SU-DHL-6 (cell line): ENCODE measurements around the gene ZNF138.

ENCODE experiments used
- H2AFZ ChIP-seq: fragments of 200-600 bp; sonication (generic); 2 replicates; pipeline ENCODE4 v1.6.1; 2014; ENCODE audit warnings: low read depth, mild to moderate bottlenecking, moderate library complexity, mixed read lengths, antibody characterized with exemption, low read length; ENCODE audit not compliant: severe bottlenecking
- H3F3A ChIP-seq: fragments of 200-600 bp; shearing (Covaris generic); 2 replicates; pipeline ENCODE4 v1.6.0; 2016; ENCODE audit warnings: antibody characterized with exemption, mild to moderate bottlenecking; ENCODE audit not compliant: insufficient read depth
- H3K27ac ChIP-seq: fragments of 200-600 bp; sonication (generic); 2 replicates; pipeline ENCODE4 v1.5.1; 2016; ENCODE audit warnings: low read depth, mild to moderate bottlenecking, low read length, moderate library complexity, mixed read lengths
- H3K27me3 ChIP-seq: fragments of 200-600 bp; sonication (generic), shearing (Covaris generic); 2 replicates; pipeline ENCODE4 v1.6.0; 2014; ENCODE audit warnings: mild to moderate bottlenecking, low read length
- H3K36me3 ChIP-seq: fragments of 200-600 bp; sonication (generic); 2 replicates; pipeline ENCODE4 v1.6.1; 2014; ENCODE audit warnings: mild to moderate bottlenecking, low read length, mixed read lengths
- H3K4me2 ChIP-seq: fragments of 300-600, 200-600 bp; shearing (Covaris generic), sonication (generic); 2 replicates; pipeline ENCODE4 v1.6.0; 2014; ENCODE audit warnings: low read length, low read depth, mild to moderate bottlenecking; ENCODE audit not compliant: poor library complexity, severe bottlenecking
- H3K4me3 ChIP-seq: fragments of 200-600 bp; sonication (generic); 2 replicates; pipeline ENCODE4 v1.5.1; 2014; ENCODE audit warnings: antibody characterized with exemption, low read length, mild to moderate bottlenecking, mixed read lengths; ENCODE audit not compliant: insufficient read depth, poor library complexity, severe bottlenecking
- H3K79me2 ChIP-seq: fragments of 200-600 bp; sonication (generic); 2 replicates; pipeline ENCODE4 v1.6.1; 2014; ENCODE audit warnings: mild to moderate bottlenecking, low read length, moderate library complexity; ENCODE audit not compliant: insufficient read depth
- H3K9ac ChIP-seq: fragments of 200-600 bp; sonication (generic); 2 replicates; pipeline ENCODE4 v1.7.0; 2014; ENCODE audit warnings: mild to moderate bottlenecking, low read length
- H3K9me2 ChIP-seq: fragments of 200-600 bp; sonication (generic); replicated peaks from 2 replicates; pipeline ENCODE4 v1.6.1; 2014; ENCODE audit warnings: low read length; ENCODE audit not compliant: insufficient read depth
- H3K9me3 ChIP-seq: fragments of 200-600 bp; sonication (generic); 2 replicates; pipeline ENCODE4 v1.6.1; 2014; ENCODE audit warnings: low read length, mixed read lengths; ENCODE audit not compliant: insufficient read depth
- H4K20me1 ChIP-seq: fragments of 200-600 bp; sonication (generic); 2 replicates; pipeline ENCODE4 v1.6.1; 2014; ENCODE audit warnings: low read depth, mild to moderate bottlenecking, antibody characterized with exemption, low read length, moderate library complexity, mixed read lengths
- CTCF ChIP-seq: fragments of 200-600 bp; sonication (generic); IDR thresholded peaks from one replicate; pipeline ENCODE4 v1.5.1; 2017; ENCODE audit warnings: antibody characterized with exemption, mild to moderate bottlenecking, low read length, moderate library complexity; ENCODE audit not compliant: insufficient read depth, poor library complexity, severe bottlenecking
- EZH2phosphoT487 ChIP-seq: fragments of 200-600 bp; sonication (generic), shearing (Covaris generic); conservative IDR thresholded peaks from 2 replicates; pipeline ENCODE4 v1.6.1; 2018; ENCODE audit warnings: mild to moderate bottlenecking, antibody characterized with exemption, low read length, moderate library complexity, mixed read lengths

Gene ZNF138

DNA sequence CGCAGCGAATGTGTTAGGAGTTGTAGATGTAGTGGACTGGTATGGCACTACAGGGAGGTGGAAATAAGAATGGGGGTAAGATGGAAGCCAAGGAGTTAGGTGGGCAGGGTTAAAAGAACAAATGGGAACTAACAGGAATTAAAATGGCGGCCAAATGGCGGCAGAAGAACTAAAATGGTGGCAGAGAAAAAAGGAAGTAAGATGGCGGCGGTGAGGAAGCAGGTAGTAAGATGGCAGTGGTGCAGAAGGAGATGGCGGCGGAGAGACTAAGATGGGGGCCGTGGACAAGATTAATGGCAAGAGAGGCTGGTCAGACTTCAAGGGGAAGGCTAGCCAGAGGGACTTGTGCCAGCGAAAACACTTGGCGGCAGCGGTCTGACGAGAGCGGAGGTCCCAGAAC, 44.5 kb downstream of the ZNF138 start:
- H3K9me2 ChIP-seq, result no peaks in the 10 kb centered on the region
- no peaks in the 10 kb centered on the region for H4K20me1 ChIP-seq
- no peaks in the 10 kb centered on the region for H3K27me3 ChIP-seq
- H3K4me3 ChIP-seq, result no peak overlapping the region
- H3K36me3 ChIP-seq, result no peaks in the 10 kb centered on the region
- TF ChIP-seq EZH2phosphoT487 (no peak), CTCF (no peak)
- H2AFZ ChIP-seq, result no peak overlapping the region
- H3K9ac ChIP-seq, result no peak overlapping the region
- no peaks in the 10 kb centered on the region for H3K9me3 ChIP-seq
- no peaks in the 10 kb centered on the region for H3K79me2 ChIP-seq
- peaks cover 6% of the 10 kb centered on the region for H3F3A ChIP-seq
- no peak overlapping the region for H3K27ac ChIP-seq
- H3K4me2 ChIP-seq, result no peak overlapping the region

- Histone ChIP-seq H3K27ac (no peak overlapping the region), H3K9me3 (no peaks in the 10 kb centered on the region)
Observed at GRCh38 chr7:64839910-64840309, 45.7 kb downstream of the ZNF138 start.

DNA sequence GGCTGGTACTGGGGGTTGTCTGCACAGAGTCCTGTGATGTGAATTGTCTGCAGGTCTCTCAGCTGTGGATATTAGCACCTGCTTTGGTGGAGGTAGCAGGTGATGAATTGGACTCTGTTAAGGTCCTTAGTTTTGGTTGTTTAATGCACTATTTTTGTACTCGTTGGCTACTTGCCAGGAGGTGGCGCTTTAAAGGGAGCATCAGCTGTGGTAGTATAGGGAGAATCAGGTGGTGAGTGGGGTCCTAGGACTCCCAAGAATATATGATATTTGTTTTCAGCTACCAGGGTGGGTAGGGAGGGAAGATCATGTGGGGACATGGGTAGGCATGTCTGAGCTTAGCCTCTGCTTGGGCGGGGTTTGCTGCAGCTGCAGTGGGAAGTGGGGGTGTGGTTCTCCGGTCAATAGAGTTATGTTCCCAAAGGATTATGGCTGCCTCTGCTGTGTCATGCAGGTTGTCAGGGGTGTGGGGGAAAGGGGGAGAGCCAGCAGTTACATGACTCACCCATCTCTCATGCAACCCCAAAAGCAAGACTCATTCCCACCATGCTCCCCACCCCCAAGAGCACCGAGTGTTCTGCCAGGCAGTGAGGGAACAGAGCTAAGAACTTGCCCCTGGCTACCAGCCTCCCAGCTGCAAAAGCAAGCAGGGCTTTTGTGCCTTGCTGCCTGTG, 55.2 kb downstream of the ZNF138 start:
- H3K27me3 ChIP-seq, result no peaks in the 10 kb centered on the region
- H3F3A ChIP-seq, result no peaks in the 10 kb centered on the region
- no peak for TF ChIP-seq CTCF
- no peak for TF ChIP-seq EZH2phosphoT487
- H3K4me2 ChIP-seq, result no peak overlapping the region
- H3K9ac ChIP-seq, result no peak overlapping the region
- H4K20me1 ChIP-seq, result no peaks in the 10 kb centered on the region
- no peaks in the 10 kb centered on the region for H3K79me2 ChIP-seq
- no peaks in the 10 kb centered on the region for H3K9me3 ChIP-seq
- no peaks in the 10 kb centered on the region for H3K36me3 ChIP-seq
- H3K27ac ChIP-seq, result no peak overlapping the region
- H3K4me3 ChIP-seq, result no peak overlapping the region
- no peaks in the 10 kb centered on the region for H3K9me2 ChIP-seq
- H2AFZ ChIP-seq, result no peak overlapping the region

More at GRCh38 chr7:64839910-64840309, 45.7 kb downstream of the ZNF138 start:
- Histone ChIP-seq H3K27me3 (no peaks in the 10 kb centered on the region), H3F3A (peaks cover 6% of the 10 kb centered on the region), H3K9me2 (no peaks in the 10 kb centered on the region), H2AFZ (no peak overlapping the region), H3K4me3 (no peak overlapping the region), H3K9ac (no peak overlapping the region), H3K4me2 (no peak overlapping the region), H3K79me2 (no peaks in the 10 kb centered on the region), H3K36me3 (no peaks in the 10 kb centered on the region), H4K20me1 (no peaks in the 10 kb centered on the region)
- TF ChIP-seq CTCF (no peak), EZH2phosphoT487 (no peak)
